ENCODE data around the gene FAM200C. TPM values are rescaled to one million over a fixed set of nuclear protein-coding genes. Genes with fewer than 3 reads are reported as not detected.
A peak's percentile ranks its signal among the peaks of the same experiment; 100 is the strongest.

Gene FAM200C
- total RNA-seq (2011; cell fraction: chromatin; rRNA removed; ENCODE audit: low replicate concordance), result 3.4 and 10.9 TPM in 2 replicates
- total RNA-seq (2011; cell fraction: nucleolus; rRNA removed), result 2.3 and 4.1 TPM in 2 replicates
- total RNA-seq (2011; cell fraction: nucleoplasm; rRNA removed), result 4.4 and 6.7 TPM in 2 replicates
- total RNA-seq (2014; rRNA removed) (0.86 and 1.5 TPM in 2 replicates), total RNA-seq (2014; rRNA removed; fragmentation: Illumina TruSeq; extraction: Trizol) (2.9 and 3.2 TPM in 2 replicates), total RNA-seq (2015; rRNA removed; fragmentation: Illumina TruSeq; extraction: Trizol) (2.2 and 2.5 TPM in 2 replicates), total RNA-seq (2021) (1.7 and 1.9 TPM in 2 replicates), polyA plus RNA-seq (2011; rRNA removed) (7.0 and 7.2 TPM in 2 replicates), polyA plus RNA-seq (2014; fragmentation: Illumina TruSeq; extraction: Trizol) (1.3 and 1.8 TPM in 2 replicates), polyA plus RNA-seq (2014; fragmentation: Nextera tagmentation; extraction: Ambion mirVana) (1 to 10 TPM; 1.3 to 1.8 TPM), polyA plus RNA-seq (2014; rRNA removed) (1.4 and 1.6 TPM in 2 replicates), polyA minus RNA-seq (2011; rRNA and poly(A)+ RNA removed) (5.4 and 8.6 TPM in 2 replicates), Bru-seq, nascent RNA (percentile 81 among the genes with signal in this experiment), BruChase-seq, experiment 1, labeled RNA remaining after a 2-hour chase (percentile 65 among the genes with signal in this experiment), BruChase-seq, experiment 2, labeled RNA remaining after a 6-hour chase (percentile 57 among the genes with signal in this experiment)
- 0.98 and 2.7 TPM in 2 replicates for polyA plus RNA-seq (2011; cell fraction: cytosol; rRNA removed)
- 3.2 and 5.4 TPM in 2 replicates for polyA plus RNA-seq (2011; cell fraction: nucleus; rRNA removed)
- 1.7 and 3.3 TPM in 2 replicates for polyA plus RNA-seq (2012)
- polyA minus RNA-seq (2011; cell fraction: cytosol; rRNA and poly(A)+ RNA removed), result 0.91 and 1.0 TPM in 2 replicates
- 3.0 and 7.6 TPM in 2 replicates for polyA minus RNA-seq (2011; cell fraction: nucleus; rRNA and poly(A)+ RNA removed)
- long read RNA-seq, experiment 1, transcript ZBED8-201 (2 exons, 2,851 nt), result major isoform, 18 of 19 reads
- long read RNA-seq, experiment 1, partial matches to known transcripts, result 1 of 19 reads
- long read RNA-seq, experiment 1, other reads (novel, unspliced or antisense), result 0 of 19 reads
- long read RNA-seq, experiment 2, partial matches to known transcripts, result 0 of 3 reads
- long read RNA-seq, experiment 2, other reads (novel, unspliced or antisense), result 0 of 3 reads
- long read RNA-seq, experiment 3, partial matches to known transcripts, result 0 of 2 reads
- long read RNA-seq, experiment 3, other reads (novel, unspliced or antisense), result 0 of 2 reads

DNA sequence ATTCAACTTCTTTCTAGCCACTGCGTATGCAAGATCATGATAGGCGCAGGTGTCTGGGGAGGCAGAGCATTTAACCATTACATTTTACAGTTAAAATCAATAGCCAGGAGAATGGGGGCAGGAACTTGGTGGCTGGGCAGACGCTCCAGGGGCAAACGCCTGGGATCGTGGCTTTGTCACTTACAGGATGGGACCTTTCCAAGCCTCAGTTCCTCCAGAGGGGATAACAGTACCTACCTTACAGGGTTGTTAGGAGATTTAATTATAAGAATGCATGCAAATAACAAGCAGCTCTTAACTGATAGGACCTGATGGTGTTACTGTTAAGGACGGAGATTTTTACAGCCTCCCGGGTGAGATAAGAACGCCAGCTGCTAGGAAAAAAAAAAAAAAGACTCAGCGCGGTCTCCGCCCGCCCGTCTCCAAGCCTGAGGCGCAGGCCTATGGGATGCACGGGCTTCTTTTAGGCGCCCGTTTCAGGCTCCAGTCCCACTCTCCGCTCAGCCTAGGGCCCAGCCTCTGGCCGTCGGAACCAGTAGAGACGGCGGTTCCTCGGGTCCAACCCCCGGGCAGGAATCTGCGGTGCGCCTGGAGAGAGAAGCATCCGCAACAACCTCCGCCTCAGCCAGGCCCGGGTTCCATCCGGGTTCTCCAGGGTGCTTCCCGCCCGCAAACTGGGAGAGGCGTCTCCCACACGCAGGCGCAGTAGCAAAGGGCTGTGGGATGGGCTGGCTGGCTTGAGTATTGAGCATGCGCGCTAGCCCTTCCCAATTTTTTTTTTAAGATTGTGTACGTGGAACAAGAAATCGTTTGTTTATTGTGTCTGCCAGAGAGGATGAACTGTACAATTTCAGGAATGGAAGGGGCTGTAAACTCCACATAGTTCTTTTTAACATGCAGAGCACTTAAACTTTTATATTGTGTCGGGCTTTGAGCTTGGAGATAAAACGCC is at the start of gene FAM200C:
FAM200C (minus strand) TSS at position 653 of the 952 bp plus-strand sequence. CDS start 4,564 bp downstream, outside the sequence.
- H2AFZ ChIP-seq (ENCODE audit: low read depth, low read length), result peak within 1 kb of the TSS; percentile 89
- peak within 1 kb of the TSS; percentile 97 for H3K4me2 ChIP-seq (ENCODE audit: insufficient read depth, low read length)
- no peaks in the 10 kb centered on the region for H4K20me1 ChIP-seq (replicated peaks; ENCODE audit: control insufficient read depth, insufficient read depth, low read length)
- H3K79me2 ChIP-seq (ENCODE audit: control insufficient read depth, insufficient read depth, low read length), result peaks cover 11% of the 10 kb centered on the region
- peaks cover 33% of the 10 kb centered on the region for H3K36me3 ChIP-seq (ENCODE audit: control insufficient read depth, insufficient read depth, low read length)
- WGBS (ENCODE audit: insufficient coverage, low coverage, missing lambda C conversion rate), result 1% methylated on average over 24 of the region's 41 CpGs
- peak within 1 kb of the TSS; percentile 90 to 93 for H3K9ac ChIP-seq (ENCODE audit: insufficient read depth in 1 of 2, low read depth in 2 of 2, low read length in 2 of 2)
- DNase-seq (ENCODE audit: extremely low read depth in 1 of 4, low spot score in 3 of 4), result peak; percentile 93 to 99 (median 98)
- in situ Hi-C loops (cut with MboI), result no loop called here
- peak; percentile 96 for ATAC-seq
- no peaks in the 10 kb centered on the region for H3K9me3 ChIP-seq (replicated peaks; ENCODE audit: control insufficient read depth, insufficient read depth, low read depth, low read length)
- peak within 1 kb of the TSS; percentile 64 for H3K4me3 ChIP-seq
- no peaks in the 10 kb centered on the region for H3K9me1 ChIP-seq (ENCODE audit: control insufficient read depth, insufficient read depth, low read length)
- FAIRE-seq, result peak; percentile 91
- H3K27me3 ChIP-seq (ENCODE audit: control insufficient read depth in 2 of 2, insufficient read depth in 2 of 2, low read length in 2 of 2), result no peaks in the 10 kb centered on the region
- H3K4me1 ChIP-seq (replicated peaks in 1 of 2; ENCODE audit: control insufficient read depth in 2 of 2, insufficient read depth in 2 of 2, low read length in 2 of 2), result no peaks in the 10 kb centered on the region; a peak in 1 of 5 replicates
- BruUV-seq (replicated peaks), result TSS peak; percentile 65
- ChIA-PET CTCF (ENCODE audit: low intra/inter-chr PET ratio) (no interaction called here), POLR2A (interaction anchor here (0.6 to 1.6 kb wide), 6 partner anchors 19 to 223 kb away, joined by 3 to 5 read pairs (median 4); partner anchors contain the start of gene SLU7)
- H3K27ac ChIP-seq (ENCODE audit: extremely low read depth, low read depth, low read length), result peak within 1 kb of the TSS; percentile 80
- intact Hi-C loops (cut with micrococcal nuclease), result no loop called here
- TF ChIP-seq IFI16 (CRISPR knock-in tag; IDR thresholded peaks at IDR 0.05), result no peak
- TF ChIP-seq ZNF165 (CRISPR knock-in tag; IDR thresholded peaks at IDR 0.05; ENCODE audit: borderline replicate concordance), result no peak
- TF ChIP-seq RFX1 (IDR thresholded peaks at IDR 0.05), result no peak
- TF ChIP-seq MYNN (IDR thresholded peaks at IDR 0.05), result no peak
- no peak for TF ChIP-seq MYNN (CRISPR knock-in tag; IDR thresholded peaks at IDR 0.05)
- TF ChIP-seq ZNF778 (CRISPR knock-in tag; IDR thresholded peaks at IDR 0.05), result no peak
- 0 out of 2 replicates have a peak, but pooled peaks have one; percentile 7 for TF ChIP-seq KDM2B (CRISPR knock-in tag; IDR thresholded peaks at IDR 0.05)
- no peak for TF ChIP-seq FOXJ2 (tag; IDR thresholded peaks at IDR 0.05)
- peak; percentile 58 for TF ChIP-seq HMGN3 (IDR thresholded peaks at IDR 0.05; ENCODE audit: borderline replicate concordance, extremely low read depth, insufficient read length, low read depth, low read length)
- TF ChIP-seq, protein P1, sequence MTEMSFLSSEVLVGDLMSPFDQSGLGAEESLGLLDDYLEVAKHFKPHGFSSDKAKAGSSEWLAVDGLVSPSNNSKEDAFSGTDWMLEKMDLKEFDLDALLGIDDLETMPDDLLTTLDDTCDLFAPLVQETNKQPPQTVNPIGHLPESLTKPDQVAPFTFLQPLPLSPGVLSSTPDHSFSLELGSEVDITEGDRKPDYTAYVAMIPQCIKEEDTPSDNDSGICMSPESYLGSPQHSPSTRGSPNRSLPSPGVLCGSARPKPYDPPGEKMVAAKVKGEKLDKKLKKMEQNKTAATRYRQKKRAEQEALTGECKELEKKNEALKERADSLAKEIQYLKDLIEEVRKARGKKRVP (CRISPR knock-in tag; IDR thresholded peaks at IDR 0.05), result no peak
- 0 out of 2 replicates have a peak, but pooled peaks have one; percentile 4 for TF ChIP-seq CREM (IDR thresholded peaks at IDR 0.05; ENCODE audit: low read depth)
- TF ChIP-seq POU5F1 (IDR thresholded peaks at IDR 0.05; ENCODE audit: borderline replicate concordance, low read depth, low read length, partially characterized antibody), result no peak
- no peak for TF ChIP-seq ZNF224 (CRISPR knock-in tag; IDR thresholded peaks at IDR 0.05)
- TF ChIP-seq FOXA1 (IDR thresholded peaks at IDR 0.05; ENCODE audit: borderline replicate concordance), result no peak
- TF ChIP-seq ZNF197 (CRISPR knock-in tag; IDR thresholded peaks at IDR 0.05; ENCODE audit: low read depth), result no peak
- TF ChIP-seq ASH1L (IDR thresholded peaks at IDR 0.05; ENCODE audit: borderline replicate concordance, low read depth, partially characterized antibody), result no peak
- no peak for TF ChIP-seq RBM17 (IDR thresholded peaks at IDR 0.05; ENCODE audit: borderline replicate concordance, low read depth, low read length)

All from K562 (cell line).